LNCaP clone FGC (cell line): ENCODE data around the gene FKBP7.
"Not testable (repeated sequence)": the region's sequence is repeated elsewhere in the genome, so short reads cannot be mapped to it uniquely, and the experiment has no call there.

ENCODE experiments used
- DNase-seq: peaks from one replicate; pipeline ENCODE4 v3.0.0-alpha.2; 2011; ENCODE audit warnings: low read depth
- H3K4me3 ChIP-seq: 2 replicates; pipeline ENCODE4 v1.5.1; 2011; ENCODE audit warnings: mild to moderate bottlenecking, low read depth, low read length, control low read depth
- CTCF ChIP-seq: IDR thresholded peaks from 2 replicates; pipeline ENCODE4 v1.5.1; 2012; ENCODE audit warnings: mild to moderate bottlenecking; ENCODE audit not compliant: control insufficient read depth, insufficient read depth; ENCODE audit errors: extremely low read depth

Gene FKBP7

GRCh38 chr2:178427458-178427857 lies 50.9 kb downstream of the FKBP7 start:
- DNase-seq, result no peak
- H3K4me3 ChIP-seq, result no peak overlapping the region
- TF ChIP-seq CTCF, result no peak

DNA sequence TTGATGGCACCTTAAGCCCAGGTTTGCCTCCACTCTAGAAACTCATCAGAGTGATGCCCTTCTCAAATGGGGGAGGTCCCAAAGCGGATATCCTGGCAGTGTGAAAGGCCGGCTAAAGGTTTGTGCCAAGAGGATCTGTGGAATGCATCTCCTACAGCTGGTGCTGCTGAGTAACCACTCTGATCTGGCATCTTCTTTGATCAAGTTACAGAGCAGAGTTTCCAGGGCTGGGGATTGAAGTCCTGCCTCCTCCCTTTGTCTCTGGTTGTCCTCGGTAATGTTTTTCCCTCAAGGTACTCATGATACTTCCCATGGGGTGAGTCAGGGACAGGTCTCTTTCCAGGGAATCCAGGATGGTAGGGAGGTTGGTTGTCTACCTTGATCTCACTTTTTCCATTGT lies 52.0 kb downstream of the FKBP7 start:
- DNase-seq, result no peak
- H3K4me3 ChIP-seq, result no peak overlapping the region
- no peak for TF ChIP-seq CTCF

DNA sequence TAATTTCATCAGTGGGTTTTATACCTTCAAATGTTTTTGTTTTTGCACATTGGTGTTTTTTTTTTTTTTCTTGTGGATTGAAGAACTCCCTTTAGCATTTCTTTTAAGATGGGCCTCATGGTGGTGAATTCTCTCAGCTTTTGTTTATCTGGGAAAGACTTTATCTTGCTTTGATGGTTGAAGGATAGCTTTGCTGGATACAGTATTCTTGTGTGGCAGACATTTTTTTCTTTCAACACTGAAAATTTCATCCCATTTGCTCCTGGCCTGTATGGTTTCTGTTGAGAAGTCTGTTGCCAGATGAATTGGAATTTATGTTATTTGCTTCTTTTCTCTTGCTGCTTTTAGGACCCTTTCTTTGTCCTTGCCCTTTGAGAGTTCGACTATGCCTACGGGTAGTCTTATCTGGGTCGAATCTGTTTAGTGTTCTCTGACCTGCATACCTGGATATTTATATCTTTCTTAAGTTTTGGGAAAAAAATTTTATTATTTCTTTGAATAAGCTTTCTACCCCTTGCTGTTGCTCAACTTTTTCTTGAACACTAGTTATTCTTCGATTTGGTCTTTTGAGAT lies 53.1 kb downstream of the FKBP7 start:
- no peak for DNase-seq
- TF ChIP-seq CTCF, result no peak
- H3K4me3 ChIP-seq, result no peak overlapping the region

DNA sequence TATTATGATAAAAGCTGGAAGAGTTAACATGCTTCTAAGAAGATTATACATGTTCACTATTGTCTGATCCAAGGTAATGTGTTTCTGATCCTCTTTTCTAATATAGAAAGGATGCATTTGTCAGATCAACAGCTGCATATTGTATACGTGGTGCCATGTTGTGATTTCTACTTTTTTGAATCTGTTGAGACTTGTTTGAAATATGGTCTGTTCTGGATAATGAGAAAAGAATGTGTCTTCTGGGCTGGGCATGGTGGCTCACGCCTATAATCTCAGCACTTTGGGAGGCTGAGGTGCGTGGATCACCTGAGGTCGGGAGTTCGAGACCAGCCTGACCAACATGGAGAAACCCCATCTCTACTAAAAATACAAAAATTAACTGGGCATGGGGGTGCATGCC lies 54.7 kb downstream of the FKBP7 start:
- H3K4me3 ChIP-seq, DNase-seq: not testable (repeated sequence)

DNA sequence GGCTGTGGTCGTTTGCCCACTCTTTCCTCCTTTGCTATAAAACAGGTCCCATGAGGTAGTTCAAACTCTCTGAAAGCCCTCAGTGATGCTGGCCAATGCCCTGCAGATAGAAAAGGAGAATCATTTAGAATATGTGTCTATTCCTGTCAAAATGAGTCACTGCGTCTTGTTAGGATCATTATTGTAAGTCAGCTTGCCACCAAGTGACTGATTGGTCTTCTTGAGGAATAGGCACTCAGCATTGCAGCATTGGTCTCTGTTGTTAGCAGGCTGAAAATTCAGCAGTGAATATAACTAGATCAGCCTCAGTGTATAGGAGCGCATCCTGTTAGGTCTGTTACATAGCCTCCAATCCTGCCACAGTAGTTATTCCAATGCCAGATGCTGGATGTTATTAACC lies 56.3 kb downstream of the FKBP7 start:
- H3K4me3 ChIP-seq, result no peak overlapping the region
- DNase-seq, result no peak
- no peak for TF ChIP-seq CTCF

GRCh38 chr2:178420463-178420999 lies 57.9 kb downstream of the FKBP7 start:
- TF ChIP-seq CTCF, result no peak
- H3K4me3 ChIP-seq, result no peak overlapping the region
- DNase-seq, result no peak

DNA sequence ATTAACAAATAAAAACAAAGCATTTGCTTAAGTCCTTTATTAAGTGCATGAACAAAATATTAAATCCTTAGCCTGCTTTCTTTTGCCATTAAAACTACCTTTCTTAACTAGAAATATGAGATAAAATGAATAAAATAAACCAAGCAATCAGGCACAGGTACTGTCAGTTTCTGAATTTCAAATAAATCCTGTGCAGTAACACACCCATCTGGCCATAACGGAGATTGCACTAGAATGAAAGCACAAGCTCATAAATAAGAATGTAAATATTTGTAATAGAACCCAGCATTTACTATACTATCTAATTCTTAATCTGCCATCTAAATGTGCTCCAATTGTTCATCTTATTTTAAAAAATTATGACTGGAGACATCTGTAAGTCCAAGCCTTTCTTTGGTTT lies 59.3 kb downstream of the FKBP7 start:
- peak; percentile 56 for TF ChIP-seq CTCF
- peak; percentile 52 for DNase-seq
- no peak overlapping the region for H3K4me3 ChIP-seq
